DND-41 (cell line): Measurements from ENCODE around the gene PREX1.

Source experiments
- ATAC-seq: fragments of 200-7000 bp; cut with Tn5 transposase; 3 replicates; pipeline ENCODE4 v1.9.1; 2021; ENCODE audit warnings: low read depth; ENCODE audit not compliant: insufficient read depth
- DNase-seq: peaks from one replicate; pipeline ENCODE4 v3.0.0-alpha.2; 2020
- H2AFZ ChIP-seq: 2 replicates; pipeline ENCODE4 v1.6.0; 2012; ENCODE audit warnings: low read depth, low read length
- H3K27ac ChIP-seq: 2 replicates; pipeline ENCODE4 v1.5.1; 2012; ENCODE audit warnings: low read length, inconsistent platforms
- H3K27me3 ChIP-seq: fragments of 200-600 bp; sonication (generic); 2 replicates; pipeline ENCODE4 v1.6.0; 2012; ENCODE audit warnings: low read length, mild to moderate bottlenecking, inconsistent platforms; ENCODE audit not compliant: insufficient read depth, poor library complexity
- H3K36me3 ChIP-seq: 2 replicates; pipeline ENCODE4 v1.5.1; 2012; ENCODE audit warnings: low read length, inconsistent platforms; ENCODE audit not compliant: insufficient read depth
- H3K4me1 ChIP-seq: 2 replicates; pipeline ENCODE4 v1.5.1; 2012; ENCODE audit warnings: mild to moderate bottlenecking, low read length; ENCODE audit not compliant: insufficient read depth
- H3K4me2 ChIP-seq: 2 replicates; pipeline ENCODE4 v1.6.0; 2012; ENCODE audit warnings: mild to moderate bottlenecking, moderate library complexity, low read length, inconsistent platforms; ENCODE audit not compliant: insufficient read depth
- H3K4me3 ChIP-seq, 2 experiments: fragments of 200-600 bp in 1 of 2; shearing (Covaris generic) in 1 of 2; 2 replicates each; pipeline ENCODE4 v1.5.1; 2012 to 2016; ENCODE audit warnings: inconsistent platforms in 2 of 2, low read length in 2 of 2, mild to moderate bottlenecking in 2 of 2, low read depth in 1 of 2, moderate library complexity in 1 of 2
- H3K79me2 ChIP-seq: 2 replicates; pipeline ENCODE4 v1.6.0; 2012; ENCODE audit warnings: low read length, inconsistent platforms; ENCODE audit not compliant: insufficient read depth
- H3K9ac ChIP-seq: 2 replicates; pipeline ENCODE4 v1.6.0; 2012; ENCODE audit warnings: low read depth, mild to moderate bottlenecking, inconsistent platforms, low read length, moderate library complexity
- H3K9me3 ChIP-seq: 2 replicates; pipeline ENCODE4 v1.5.1; 2012; ENCODE audit warnings: low read length, moderate library complexity, mild to moderate bottlenecking, inconsistent platforms; ENCODE audit not compliant: insufficient read depth, severe bottlenecking
- H4K20me1 ChIP-seq: 2 replicates; pipeline ENCODE4 v1.6.0; 2012; ENCODE audit warnings: low read length; ENCODE audit not compliant: insufficient read depth
- CTCF ChIP-seq: IDR thresholded peaks from 2 replicates; pipeline ENCODE4 v1.5.1; 2012; ENCODE audit warnings: borderline replicate concordance, low read length, moderate library complexity, mild to moderate bottlenecking; ENCODE audit not compliant: poor library complexity, severe bottlenecking; ENCODE audit errors: extremely low read depth
- EZH2 ChIP-seq: IDR thresholded peaks from 3 replicates; pipeline ENCODE4 v1.6.1; 2012; ENCODE audit warnings: borderline replicate concordance, low read depth, mild to moderate bottlenecking, moderate library complexity, low read length, inconsistent platforms; ENCODE audit not compliant: severe bottlenecking

Gene PREX1

GRCh38 chr20:48785256-48785655 lies 42.5 kb downstream of the PREX1 start:
- Histone ChIP-seq H3K36me3 (no peaks in the 10 kb centered on the region), H3K27ac (no peak overlapping the region), H3K4me3 (no peak overlapping the region), H3K9me3 (no peaks in the 10 kb centered on the region), H3K27me3 (no peaks in the 10 kb centered on the region), H3K9ac (no peak overlapping the region), H3K4me2 (no peak overlapping the region), H2AFZ (no peak overlapping the region), H3K4me1 (no peaks in the 10 kb centered on the region), H4K20me1 (no peaks in the 10 kb centered on the region), H3K79me2 (no peaks in the 10 kb centered on the region)
- ATAC-seq (no peak), DNase-seq (no peak)
- TF ChIP-seq CTCF (no peak), EZH2 (no peak)

DNA sequence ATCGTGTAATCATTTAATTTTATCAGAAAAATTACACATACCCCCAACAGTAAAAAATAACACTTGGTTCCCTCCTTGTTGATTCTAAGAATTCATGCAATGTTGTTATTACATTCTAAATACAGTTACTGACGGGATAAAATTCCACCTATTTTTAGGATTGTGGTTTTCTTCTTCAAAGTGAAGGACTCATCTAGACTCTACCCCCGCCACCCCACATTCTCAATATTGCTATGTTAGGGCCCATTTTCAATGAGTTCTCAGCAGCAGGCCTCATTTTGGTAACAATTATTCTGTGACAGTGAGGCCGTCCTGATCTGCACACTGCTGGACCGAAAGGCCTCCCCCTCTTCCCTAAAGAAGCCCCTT lies 43.5 kb downstream of the PREX1 start:
- Histone ChIP-seq H3K4me1 (no peaks in the 10 kb centered on the region), H3K79me2 (no peaks in the 10 kb centered on the region), H3K4me3 (no peak overlapping the region), H3K36me3 (no peaks in the 10 kb centered on the region), H3K4me2 (no peak overlapping the region), H3K9ac (no peak overlapping the region), H4K20me1 (no peaks in the 10 kb centered on the region), H2AFZ (no peak overlapping the region), H3K9me3 (peaks cover 4% of the 10 kb centered on the region), H3K27ac (no peak overlapping the region), H3K27me3 (no peaks in the 10 kb centered on the region)
- TF ChIP-seq EZH2 (no peak), CTCF (no peak)
- no peak for DNase-seq
- ATAC-seq: no peak

DNA sequence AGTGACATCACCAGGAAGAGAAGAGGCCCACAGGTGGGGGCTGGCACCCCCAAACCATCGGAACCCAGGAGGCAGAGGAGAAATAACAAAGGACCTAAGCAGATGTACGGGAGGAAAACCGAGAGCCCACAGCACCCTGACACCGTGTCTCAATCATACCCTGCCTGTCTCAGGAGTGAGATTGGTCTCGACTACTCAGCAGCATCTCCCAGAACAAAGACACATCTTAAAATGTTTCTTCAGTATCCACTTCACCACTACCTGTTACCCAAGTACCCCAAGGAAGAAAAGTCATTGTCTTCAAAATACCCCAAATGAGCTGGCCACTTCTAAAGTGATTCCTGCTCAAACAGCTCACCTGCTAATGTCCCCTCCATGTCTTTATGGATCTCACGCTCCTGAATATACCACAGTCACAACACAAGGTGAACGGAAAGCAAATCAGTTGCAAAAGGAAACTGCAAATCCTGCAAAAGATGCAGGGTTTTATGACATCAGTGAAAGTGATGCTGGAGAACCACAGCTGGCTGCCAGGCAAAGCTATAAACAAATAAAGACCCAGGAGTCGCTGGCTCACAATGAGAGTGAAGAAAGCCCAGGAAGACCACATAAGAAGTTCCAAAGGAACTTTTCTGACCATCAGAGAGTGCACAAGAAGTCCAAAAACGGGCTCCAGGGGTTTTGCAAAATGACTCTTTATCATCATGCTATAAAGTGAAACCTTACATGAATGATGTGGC lies 44.1 kb downstream of the PREX1 start:
- H3K27ac ChIP-seq: no peak overlapping the region
- no peak overlapping the region for H3K4me2 ChIP-seq
- H3K79me2 ChIP-seq: no peaks in the 10 kb centered on the region
- no peaks in the 10 kb centered on the region for H4K20me1 ChIP-seq
- TF ChIP-seq EZH2 (no peak), CTCF (no peak)
- H3K27me3 ChIP-seq: no peaks in the 10 kb centered on the region
- no peaks in the 10 kb centered on the region for H3K36me3 ChIP-seq
- no peak overlapping the region for H3K4me3 ChIP-seq
- H3K9me3 ChIP-seq: peaks cover 5% of the 10 kb centered on the region
- DNase-seq: no peak
- H3K4me1 ChIP-seq: no peaks in the 10 kb centered on the region
- no peak overlapping the region for H3K9ac ChIP-seq
- H2AFZ ChIP-seq: no peak overlapping the region
- no peak for ATAC-seq

DNA sequence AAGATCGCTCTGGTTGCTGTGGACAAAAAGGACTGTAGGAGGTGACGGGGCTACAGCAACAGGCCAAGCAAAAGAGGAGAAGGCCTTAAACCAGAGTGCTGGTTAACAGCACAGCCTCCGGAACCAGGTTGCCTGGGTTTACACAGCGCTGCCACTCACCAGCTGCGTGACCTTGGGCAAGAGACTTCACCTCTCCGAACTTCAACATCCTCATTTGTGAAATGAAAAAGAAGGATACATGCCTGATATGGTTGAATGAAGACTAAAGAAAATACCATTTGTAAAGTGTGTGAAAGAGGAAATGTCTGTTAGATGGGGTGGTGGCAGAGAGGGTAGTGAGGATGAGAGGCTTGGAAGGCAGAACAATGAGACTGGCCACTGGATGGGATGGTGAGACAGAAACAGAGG lies 44.9 kb downstream of the PREX1 start:
- no peaks in the 10 kb centered on the region for H3K4me1 ChIP-seq
- H4K20me1 ChIP-seq: no peaks in the 10 kb centered on the region
- no peaks in the 10 kb centered on the region for H3K36me3 ChIP-seq
- TF ChIP-seq CTCF (no peak), EZH2 (no peak)
- DNase-seq: no peak
- no peak overlapping the region for H3K9ac ChIP-seq
- no peaks in the 10 kb centered on the region for H3K27me3 ChIP-seq
- peaks cover 5% of the 10 kb centered on the region for H3K9me3 ChIP-seq
- H2AFZ ChIP-seq: no peak overlapping the region
- H3K79me2 ChIP-seq: no peaks in the 10 kb centered on the region
- no peak overlapping the region for H3K4me3 ChIP-seq
- H3K4me2 ChIP-seq: no peak overlapping the region
- H3K27ac ChIP-seq: no peak overlapping the region
- ATAC-seq: no peak
